ENCODE data around the gene CAPN10.

DNA sequence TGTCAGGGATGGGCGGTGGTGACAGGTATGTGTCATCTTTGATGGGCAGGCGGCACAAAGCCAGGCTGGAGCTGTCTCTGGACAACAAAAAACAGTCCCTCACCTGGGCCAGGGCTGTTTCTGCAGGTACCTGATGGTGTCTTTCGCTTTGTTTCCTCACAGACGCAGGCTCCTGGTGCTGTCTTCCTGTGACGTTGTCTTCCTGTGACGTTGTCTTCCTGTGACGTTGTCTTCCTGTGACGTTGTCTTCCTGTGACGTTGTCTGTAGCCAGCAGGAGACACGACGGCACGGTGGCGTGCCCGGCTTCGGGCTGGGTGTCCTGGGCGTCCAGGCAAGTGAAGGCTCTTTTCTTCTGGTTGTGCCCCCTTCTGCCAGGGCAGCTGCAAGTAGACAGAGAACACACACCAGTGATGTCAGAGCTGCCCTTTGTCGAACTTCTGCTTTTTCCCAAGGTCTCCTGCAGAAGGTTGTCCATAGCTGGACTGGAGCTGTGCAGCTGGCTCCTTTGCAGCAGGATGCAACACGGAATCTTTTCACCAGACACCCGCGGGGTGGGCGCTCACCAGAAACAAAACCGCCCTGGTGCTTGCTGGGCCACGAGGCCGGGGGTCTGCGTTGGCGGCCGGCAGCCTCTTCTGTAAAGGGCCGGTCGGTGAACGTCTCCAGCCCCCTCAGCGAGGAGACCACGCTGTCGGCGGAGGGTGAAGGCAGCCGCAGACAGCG is 59.8 kb downstream of the CAPN10 start:
- TF ChIP-seq, protein P1, sequence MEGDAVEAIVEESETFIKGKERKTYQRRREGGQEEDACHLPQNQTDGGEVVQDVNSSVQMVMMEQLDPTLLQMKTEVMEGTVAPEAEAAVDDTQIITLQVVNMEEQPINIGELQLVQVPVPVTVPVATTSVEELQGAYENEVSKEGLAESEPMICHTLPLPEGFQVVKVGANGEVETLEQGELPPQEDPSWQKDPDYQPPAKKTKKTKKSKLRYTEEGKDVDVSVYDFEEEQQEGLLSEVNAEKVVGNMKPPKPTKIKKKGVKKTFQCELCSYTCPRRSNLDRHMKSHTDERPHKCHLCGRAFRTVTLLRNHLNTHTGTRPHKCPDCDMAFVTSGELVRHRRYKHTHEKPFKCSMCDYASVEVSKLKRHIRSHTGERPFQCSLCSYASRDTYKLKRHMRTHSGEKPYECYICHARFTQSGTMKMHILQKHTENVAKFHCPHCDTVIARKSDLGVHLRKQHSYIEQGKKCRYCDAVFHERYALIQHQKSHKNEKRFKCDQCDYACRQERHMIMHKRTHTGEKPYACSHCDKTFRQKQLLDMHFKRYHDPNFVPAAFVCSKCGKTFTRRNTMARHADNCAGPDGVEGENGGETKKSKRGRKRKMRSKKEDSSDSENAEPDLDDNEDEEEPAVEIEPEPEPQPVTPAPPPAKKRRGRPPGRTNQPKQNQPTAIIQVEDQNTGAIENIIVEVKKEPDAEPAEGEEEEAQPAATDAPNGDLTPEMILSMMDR (IDR thresholded peaks at IDR 0.05; ENCODE audit: extremely low read depth in 1 of 2, insufficient read depth in 1 of 2, low read depth in 1 of 2, low read length in 2 of 2), result no peak
- TF ChIP-seq POLR2A (IDR thresholded peaks at IDR 0.05; ENCODE audit: low read depth, low read length), result no peak
- no peak for TF ChIP-seq MYC (IDR thresholded peaks at IDR 0.05; ENCODE audit: low read depth, low read length)
- no peak for TF ChIP-seq FOS (IDR thresholded peaks at IDR 0.05; ENCODE audit: borderline replicate concordance, insufficient read depth, low read length)
- TF ChIP-seq EZH2 (IDR thresholded peaks at IDR 0.05; ENCODE audit: borderline replicate concordance, low read depth, low read length, severe bottlenecking), result no peak
- TF ChIP-seq POLR2AphosphoS5 (IDR thresholded peaks at IDR 0.05; ENCODE audit: insufficient read depth, low read depth, low read length), result no peak
- TF ChIP-seq, protein P2, sequence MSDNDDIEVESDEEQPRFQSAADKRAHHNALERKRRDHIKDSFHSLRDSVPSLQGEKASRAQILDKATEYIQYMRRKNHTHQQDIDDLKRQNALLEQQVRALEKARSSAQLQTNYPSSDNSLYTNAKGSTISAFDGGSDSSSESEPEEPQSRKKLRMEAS (IDR thresholded peaks at IDR 0.05; ENCODE audit: insufficient read depth, insufficient read length), result no peak
- TF ChIP-seq JUN (IDR thresholded peaks at IDR 0.05; ENCODE audit: borderline replicate concordance, insufficient read depth, insufficient read length, low read depth), result no peak

Data from endothelial cell of umbilical vein (primary cell).